ENCODE results near the gene ATP2B1. TPM values are rescaled to one million over a fixed set of nuclear protein-coding genes. Genes with fewer than 3 reads are reported as not detected.
"Not testable (repeated sequence)": the region's sequence is repeated elsewhere in the genome, so short reads cannot be mapped to it uniquely, and the experiment has no call there.

ATP2B1 gene
- total RNA-seq, 1 donor: 214 TPM

DNA sequence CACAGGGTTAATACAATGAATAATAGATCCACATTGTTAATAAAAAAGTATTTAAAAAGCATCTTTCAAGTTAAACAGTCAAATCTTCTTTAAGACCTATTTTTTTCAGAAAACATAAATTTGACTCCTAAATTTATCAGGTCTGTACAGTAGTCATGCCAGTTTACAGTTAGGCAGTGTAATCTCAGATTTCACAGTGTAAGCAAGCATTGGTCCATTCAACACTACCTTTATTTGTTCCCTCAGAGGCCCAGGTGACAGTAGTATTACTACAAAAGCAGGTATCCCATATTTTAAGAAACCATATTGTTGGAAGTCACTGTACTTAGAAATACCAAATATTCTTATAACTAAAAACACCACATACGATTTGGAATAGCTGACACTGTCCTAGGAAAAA lies 6.1 kb downstream of the ATP2B1 start:
- TF ChIP-seq, protein P1, sequence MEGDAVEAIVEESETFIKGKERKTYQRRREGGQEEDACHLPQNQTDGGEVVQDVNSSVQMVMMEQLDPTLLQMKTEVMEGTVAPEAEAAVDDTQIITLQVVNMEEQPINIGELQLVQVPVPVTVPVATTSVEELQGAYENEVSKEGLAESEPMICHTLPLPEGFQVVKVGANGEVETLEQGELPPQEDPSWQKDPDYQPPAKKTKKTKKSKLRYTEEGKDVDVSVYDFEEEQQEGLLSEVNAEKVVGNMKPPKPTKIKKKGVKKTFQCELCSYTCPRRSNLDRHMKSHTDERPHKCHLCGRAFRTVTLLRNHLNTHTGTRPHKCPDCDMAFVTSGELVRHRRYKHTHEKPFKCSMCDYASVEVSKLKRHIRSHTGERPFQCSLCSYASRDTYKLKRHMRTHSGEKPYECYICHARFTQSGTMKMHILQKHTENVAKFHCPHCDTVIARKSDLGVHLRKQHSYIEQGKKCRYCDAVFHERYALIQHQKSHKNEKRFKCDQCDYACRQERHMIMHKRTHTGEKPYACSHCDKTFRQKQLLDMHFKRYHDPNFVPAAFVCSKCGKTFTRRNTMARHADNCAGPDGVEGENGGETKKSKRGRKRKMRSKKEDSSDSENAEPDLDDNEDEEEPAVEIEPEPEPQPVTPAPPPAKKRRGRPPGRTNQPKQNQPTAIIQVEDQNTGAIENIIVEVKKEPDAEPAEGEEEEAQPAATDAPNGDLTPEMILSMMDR (IDR thresholded peaks at IDR 0.05; ENCODE audit: insufficient read depth, low read depth, low read length): no peak
- H3K4me3 ChIP-seq (ENCODE audit: low read depth, low read length): no peak overlapping the region
- DNase-seq (ENCODE audit: low read depth): no peak

DNA sequence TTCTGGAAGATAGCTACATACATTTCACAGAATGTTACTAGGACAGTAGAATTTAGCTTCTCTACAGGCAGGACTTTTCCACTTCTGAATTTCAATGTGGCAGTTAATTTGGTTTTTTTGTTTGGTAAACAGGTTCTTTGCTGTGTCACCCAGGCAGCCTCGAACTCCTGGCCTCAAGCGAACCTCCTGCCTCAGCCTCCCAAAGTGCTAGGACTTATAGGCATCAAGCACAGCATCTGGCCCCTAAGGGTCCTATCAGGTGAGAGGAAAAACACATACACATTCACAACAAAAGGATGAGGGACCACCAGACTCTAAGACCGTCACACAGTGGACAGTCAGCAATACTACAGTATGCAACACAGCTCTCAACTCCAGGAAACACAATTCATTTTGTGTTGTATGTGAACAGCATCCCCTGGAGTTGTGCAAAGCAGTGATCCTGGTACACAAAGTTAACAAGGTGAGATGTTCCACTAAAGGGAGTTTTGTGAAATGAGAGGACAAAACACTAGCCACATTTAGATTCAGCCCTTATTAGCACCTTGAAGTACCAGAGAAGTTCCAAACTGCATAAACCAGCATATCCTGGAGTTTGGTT lies 6.9 kb downstream of the ATP2B1 start:
- TF ChIP-seq, protein P1 (IDR thresholded peaks at IDR 0.05; ENCODE audit: insufficient read depth, low read depth, low read length): no peak
- DNase-seq (ENCODE audit: low read depth): no peak
- H3K4me3 ChIP-seq (ENCODE audit: low read depth, low read length): no peak overlapping the region

DNA sequence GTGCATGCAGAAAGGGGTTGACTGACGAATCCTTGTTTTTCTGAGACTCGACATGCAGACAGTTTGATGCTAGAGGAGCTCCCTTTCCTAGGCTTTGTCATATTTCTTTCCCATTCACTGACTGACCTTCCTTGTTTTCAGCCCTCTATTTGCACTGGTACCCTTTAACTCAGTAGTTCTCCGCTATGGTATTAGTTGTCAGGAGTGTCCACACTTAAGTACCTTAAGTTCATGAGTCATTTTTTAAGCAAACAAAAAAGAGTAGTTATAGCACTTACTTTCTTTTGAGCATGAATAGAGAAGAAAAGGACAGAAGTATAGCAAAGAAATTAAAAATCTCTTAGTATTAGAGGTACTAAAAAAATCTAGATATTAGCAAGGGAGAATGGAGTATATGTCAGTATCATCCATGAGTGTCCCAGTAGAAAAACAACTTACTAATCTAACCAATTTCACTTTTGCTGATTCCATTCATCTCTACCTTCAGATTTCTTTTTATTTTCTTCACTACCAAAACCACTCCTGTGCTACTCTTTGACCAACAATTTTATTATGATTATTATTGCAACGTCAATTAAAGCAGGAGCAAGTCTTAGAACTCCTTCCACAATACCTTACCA lies 8.3 kb downstream of the ATP2B1 start:
- H3K4me3 ChIP-seq (ENCODE audit: low read depth, low read length): no peak overlapping the region
- TF ChIP-seq, protein P1 (IDR thresholded peaks at IDR 0.05; ENCODE audit: insufficient read depth, low read depth, low read length): no peak
- DNase-seq (ENCODE audit: low read depth): no peak

DNA sequence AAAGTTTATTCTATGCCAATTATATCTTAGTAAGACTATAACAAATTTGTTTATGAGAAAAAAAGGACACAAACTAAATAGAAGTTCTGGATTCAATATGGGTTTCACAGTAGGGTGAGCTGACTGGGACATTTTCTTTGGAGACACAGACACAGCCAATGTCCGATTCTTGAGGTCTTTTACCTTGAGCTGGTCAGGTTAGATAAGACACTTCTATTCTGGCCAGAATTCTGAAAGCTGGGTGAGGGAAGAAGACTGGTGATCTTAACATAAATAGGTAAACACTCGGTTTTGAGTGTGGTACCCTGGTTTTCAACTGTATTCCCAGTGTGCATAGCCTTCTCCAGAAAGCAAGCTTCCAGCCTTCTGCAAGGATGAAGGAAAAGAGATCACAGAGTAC lies 10.0 kb downstream of the ATP2B1 start:
- no peak overlapping the region for H3K4me3 ChIP-seq (ENCODE audit: low read depth, low read length)
- TF ChIP-seq, protein P1 (IDR thresholded peaks at IDR 0.05; ENCODE audit: insufficient read depth, low read depth, low read length): no peak
- no peak for DNase-seq (ENCODE audit: low read depth)

DNA sequence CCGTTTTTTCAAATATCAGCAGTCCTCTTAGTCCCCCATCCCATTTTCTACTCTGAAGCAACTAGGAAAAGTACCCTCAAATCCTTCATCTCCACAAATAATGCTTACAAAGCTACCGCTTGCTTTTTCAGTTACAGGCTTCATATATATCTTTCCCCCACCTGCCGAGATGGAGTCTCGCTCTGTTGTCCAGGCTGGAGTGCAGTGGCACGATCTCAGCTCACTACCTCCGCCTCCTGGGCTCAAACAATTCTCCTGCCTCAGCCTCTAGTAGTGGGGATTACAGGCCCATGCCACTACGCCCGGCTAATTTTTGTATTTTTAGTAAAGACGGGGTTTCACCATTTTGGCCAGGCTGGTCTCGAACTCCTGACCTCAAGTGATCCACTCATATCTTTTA lies 10.9 kb downstream of the ATP2B1 start:
- H3K4me3 ChIP-seq (ENCODE audit: low read depth, low read length); DNase-seq (ENCODE audit: low read depth): not testable (repeated sequence)

DNA sequence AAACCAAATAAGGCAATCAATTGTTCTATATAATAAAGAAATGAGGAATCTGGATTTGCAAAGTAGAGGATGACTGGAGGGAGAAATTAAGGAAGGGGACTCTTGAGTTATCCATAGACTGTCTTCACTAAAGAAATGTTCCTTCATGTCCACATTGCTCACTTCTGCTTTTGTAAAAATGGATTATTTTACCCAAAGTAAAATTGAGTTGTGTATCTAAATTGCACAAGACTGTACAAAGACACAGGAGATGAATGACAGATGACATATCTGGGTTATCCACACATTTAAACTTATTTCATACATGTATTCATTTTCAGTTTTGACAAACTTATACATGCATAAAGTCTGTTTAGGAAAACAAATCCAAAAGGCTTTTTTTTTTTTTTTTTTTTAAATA lies 11.3 kb downstream of the ATP2B1 start:
- H3K4me3 ChIP-seq (ENCODE audit: low read depth, low read length): no peak overlapping the region
- TF ChIP-seq, protein P1 (IDR thresholded peaks at IDR 0.05; ENCODE audit: insufficient read depth, low read depth, low read length): no peak
- DNase-seq (ENCODE audit: low read depth): no peak

DNA sequence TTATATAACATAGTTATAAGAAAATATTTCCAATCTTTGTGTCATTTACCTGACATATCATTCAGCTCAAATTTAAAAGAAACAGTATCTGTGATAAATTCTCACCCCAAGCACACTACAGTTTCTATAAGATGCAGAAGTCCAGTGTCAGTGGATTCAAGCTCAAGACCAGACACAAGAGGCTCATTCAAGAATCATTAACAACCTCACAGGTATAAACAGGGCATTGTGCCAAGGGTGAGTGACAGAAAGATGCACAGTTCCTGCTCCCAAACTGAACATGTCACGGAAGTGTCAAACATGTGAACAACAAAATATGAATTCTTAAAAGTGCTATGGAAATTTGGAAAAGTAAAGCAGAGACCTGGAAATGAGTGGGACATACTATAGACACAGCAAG lies 12.8 kb downstream of the ATP2B1 start:
- no peak for DNase-seq (ENCODE audit: low read depth)
- H3K4me3 ChIP-seq (ENCODE audit: low read depth, low read length): no peak overlapping the region
- TF ChIP-seq, protein P1 (IDR thresholded peaks at IDR 0.05; ENCODE audit: insufficient read depth, low read depth, low read length): no peak
